ENCODE results near the gene GRID2. TPM values are rescaled to one million over a fixed set of nuclear protein-coding genes. Genes with fewer than 3 reads are reported as not detected.

The GRID2 gene
- total and polyA plus RNA-seq, 2 of the 13 experiments (the other 11 are each of a cell fraction or from before 2014, with no cell fraction given), result not detected

- Histone ChIP-seq H3K27ac (ENCODE audit: extremely low read length, insufficient read depth, low read length) (no peak overlapping the region), H2AFZ (ENCODE audit: low read length) (no peak overlapping the region), H3K4me1 (ENCODE audit: insufficient read depth, low read length) (no peaks in the 10 kb centered on the region), H4K20me1 (ENCODE audit: insufficient read depth, low read length) (no peaks in the 10 kb centered on the region), H3K27me3 (ENCODE audit: control insufficient read depth in 1 of 2, insufficient read depth in 2 of 2, low read length in 2 of 2) (no peaks in the 10 kb centered on the region), H3K4me3 (replicated peaks in 1 of 3; ENCODE audit: insufficient read depth in 1 of 3, low read depth in 2 of 3, low read length in 3 of 3) (no peak overlapping the region), H3K4me2 (ENCODE audit: low read depth, low read length) (no peak overlapping the region), H3K9ac (ENCODE audit: insufficient read depth, low read depth, low read length) (no peak overlapping the region), H3K36me3 (replicated peaks in 1 of 2; ENCODE audit: control insufficient read depth in 1 of 2, insufficient read depth in 2 of 2, low read length in 2 of 2) (no peaks in the 10 kb centered on the region), H3K9me3 (ENCODE audit: low read length) (no peaks in the 10 kb centered on the region), H3K79me2 (ENCODE audit: insufficient read depth, low read length) (no peaks in the 10 kb centered on the region)
- FAIRE-seq, result no peak
- TF ChIP-seq REXO4 (CRISPR knock-in tag; IDR thresholded peaks at IDR 0.05; ENCODE audit: borderline replicate concordance) (no peak), ZNF558 (CRISPR knock-in tag; IDR thresholded peaks at IDR 0.05; ENCODE audit: borderline replicate concordance) (no peak), ZNF790 (CRISPR knock-in tag; IDR thresholded peaks at IDR 0.05; ENCODE audit: borderline replicate concordance) (no peak), HIC2 (CRISPR knock-in tag; IDR thresholded peaks at IDR 0.05; ENCODE audit: low read depth) (no peak)
- ChIA-PET POLR2A (no interaction called here), CTCF (ENCODE audit: low intra/inter-chr PET ratio, low total read pairs) (no interaction called here)
- no TSS peak for BruUV-seq (replicated peaks)
- no peak for ATAC-seq
- 47% methylated on average over 1 of the region's 1 CpG for WGBS (ENCODE audit: low lambda C conversion rate)
- intact Hi-C loops (cut with micrococcal nuclease; ENCODE audit: unreplicated experiment) (no loop called here), in situ Hi-C loops (cut with HindIII; ENCODE audit: extremely low pct_ligation_motif_present, low pct_unique_long_range_greater_than_20kb) (no loop called here)
- no peak for DNase-seq (ENCODE audit: low spot score)
Measured at GRCh38 chr4:92872604-92873003, 568.8 kb downstream of the GRID2 start.

DNA sequence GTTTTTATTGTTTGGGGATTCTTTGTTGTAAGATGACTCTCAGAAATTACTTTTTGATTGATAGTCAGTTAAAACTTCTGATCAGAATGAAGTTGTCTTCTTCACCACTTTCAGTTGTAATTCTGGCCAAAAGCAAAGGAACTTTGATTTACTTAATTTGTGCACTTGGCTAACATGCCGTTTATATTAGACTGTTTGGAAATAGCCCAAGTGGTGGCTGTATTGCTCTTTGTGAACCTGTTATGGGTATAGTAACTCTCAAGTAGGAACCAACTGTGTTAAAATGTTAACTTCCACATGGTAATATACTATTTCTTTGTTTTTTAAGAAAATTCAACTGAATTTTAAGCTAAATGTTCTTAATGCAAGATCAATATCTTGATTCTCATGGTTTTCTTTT is 581.9 kb downstream of the GRID2 start:
- no peak overlapping the region for H2AFZ ChIP-seq (ENCODE audit: low read length)
- no peaks in the 10 kb centered on the region for H3K79me2 ChIP-seq (ENCODE audit: insufficient read depth, low read length)
- no peak overlapping the region for H3K4me2 ChIP-seq (ENCODE audit: low read depth, low read length)
- in situ Hi-C loops (cut with HindIII; ENCODE audit: extremely low pct_ligation_motif_present, low pct_unique_long_range_greater_than_20kb) (no loop called here), intact Hi-C loops (cut with micrococcal nuclease; ENCODE audit: unreplicated experiment) (no loop called here)
- TF ChIP-seq GMEB1 (CRISPR knock-in tag; IDR thresholded peaks at IDR 0.05; ENCODE audit: borderline replicate concordance), result no peak
- ChIA-PET CTCF (ENCODE audit: low intra/inter-chr PET ratio, low total read pairs) (no interaction called here), POLR2A (no interaction called here)
- FAIRE-seq (no peak), DNase-seq (ENCODE audit: low spot score) (no peak), ATAC-seq (no peak)
- no peaks in the 10 kb centered on the region for H3K36me3 ChIP-seq (replicated peaks in 1 of 2; ENCODE audit: control insufficient read depth in 1 of 2, insufficient read depth in 2 of 2, low read length in 2 of 2)
- no peaks in the 10 kb centered on the region for H3K4me1 ChIP-seq (ENCODE audit: insufficient read depth, low read length)
- H3K27me3 ChIP-seq (ENCODE audit: control insufficient read depth in 1 of 2, insufficient read depth in 2 of 2, low read length in 2 of 2), result no peaks in the 10 kb centered on the region
- no peaks in the 10 kb centered on the region for H4K20me1 ChIP-seq (ENCODE audit: insufficient read depth, low read length)
- no peaks in the 10 kb centered on the region for H3K9me3 ChIP-seq (ENCODE audit: low read length)
- no peak overlapping the region for H3K4me3 ChIP-seq (replicated peaks in 1 of 3; ENCODE audit: insufficient read depth in 1 of 3, low read depth in 2 of 3, low read length in 3 of 3)
- H3K27ac ChIP-seq (ENCODE audit: extremely low read length, insufficient read depth, low read length), result no peak overlapping the region
- 0% methylated on average over 1 of the region's 1 CpG for WGBS (ENCODE audit: low lambda C conversion rate)
- H3K9ac ChIP-seq (ENCODE audit: insufficient read depth, low read depth, low read length), result no peak overlapping the region
- no TSS peak for BruUV-seq (replicated peaks)

All from HepG2 (cell line).